CD4-positive, CD25-positive, alpha-beta regulatory T cell (primary cell): ENCODE results near the gene MAST3. TPM values are rescaled to one million over a fixed set of nuclear protein-coding genes. Genes with fewer than 3 reads are reported as not detected.

Source experiments
- ATAC-seq, 2 donors: fragments of 150-1000 bp; cut with Tn5 transposase; one replicate each; pipeline ENCODE4 v1.10.0; 2021; ENCODE audit warnings: low read depth in 2 of 2, moderate number of reproducible peaks in 2 of 2, moderate library complexity in 1 of 2
- DNase-seq, 3 donors: peaks; one replicate each; pipeline versions ENCODE4 v3.0.0 to v3.0.0-alpha.2; 2012 to 2022; ENCODE audit warnings: mixed read lengths in 1 of 3
- H3K27ac ChIP-seq: one replicate; pipeline ENCODE4 v1.7.0; 2013; ENCODE audit warnings: mild to moderate bottlenecking, low read length; ENCODE audit not compliant: insufficient read depth, poor library complexity, severe bottlenecking
- H3K27me3 ChIP-seq: one replicate; pipeline ENCODE4 v1.7.0; 2013; ENCODE audit warnings: low read length; ENCODE audit not compliant: control insufficient read depth, insufficient read depth
- H3K36me3 ChIP-seq: one replicate; pipeline ENCODE4 v1.7.0; 2013; ENCODE audit warnings: mild to moderate bottlenecking, low read length, moderate library complexity; ENCODE audit not compliant: control insufficient read depth, insufficient read depth
- H3K4me1 ChIP-seq: 2 replicates; pipeline ENCODE4 v1.7.0; 2013; ENCODE audit warnings: mild to moderate bottlenecking, low read length; ENCODE audit not compliant: insufficient read depth, control insufficient read depth, poor library complexity, severe bottlenecking
- H3K4me3 ChIP-seq: one replicate; pipeline ENCODE4 v1.7.0; 2013; ENCODE audit warnings: low read depth, mild to moderate bottlenecking, low read length, moderate library complexity
- H3K9me3 ChIP-seq, 2 experiments: 1 replicate in 1 of 2; 2 replicates in 1 of 2; pipeline ENCODE4 v1.7.0; 2013; ENCODE audit warnings: low read length in 2 of 2, mild to moderate bottlenecking in 1 of 2, moderate library complexity in 1 of 2; ENCODE audit not compliant: control insufficient read depth in 2 of 2
- H3K27ac Mint-ChIP-seq, 3 donors: one replicate each; pipeline ENCODE4 v1.8.0; 2020 to 2022; ENCODE audit warnings: mild to moderate bottlenecking in 3 of 3, mixed read lengths in 3 of 3, moderate library complexity in 2 of 3
- H3K27me3 Mint-ChIP-seq: one replicate; pipeline ENCODE4 v1.8.0; 2022; ENCODE audit warnings: mild to moderate bottlenecking, mixed read lengths
- H3K36me3 Mint-ChIP-seq: one replicate; pipeline ENCODE4 v1.8.0; 2020; ENCODE audit warnings: mixed read lengths
- H3K4me1 Mint-ChIP-seq, 4 donors: one replicate each; pipeline ENCODE4 v1.8.0; 2020 to 2022; ENCODE audit warnings: mixed read lengths in 4 of 4, mild to moderate bottlenecking in 1 of 4
- H3K4me3 Mint-ChIP-seq, 4 donors: one replicate each; pipeline ENCODE4 v1.8.0; 2020 to 2022; ENCODE audit warnings: mild to moderate bottlenecking in 4 of 4, mixed read lengths in 4 of 4, moderate library complexity in 3 of 4
- H3K9me3 Mint-ChIP-seq, 7 donors: one replicate each; pipeline ENCODE4 v1.8.0; 2020 to 2022; ENCODE audit warnings: mixed read lengths in 7 of 7, mild to moderate bottlenecking in 3 of 7, moderate library complexity in 2 of 7
- polyA plus RNA-seq, 4 donors: library from polyadenylated mRNA; unstranded; fragments of 300-500 nt; fragmentation: Illumina TruSeq; gene quantifications; one replicate each; pipeline ENCODE4 v1.2.3, GENCODE V29; 2021
- total RNA-seq: library from RNA; stranded (reverse); gene quantifications from one replicate; pipeline ENCODE4 v1.2.3, GENCODE V29; 2022

Gene MAST3
- total and polyA plus RNA-seq, 5 donors from 2014 or later: 8.1 to 45.9 (median 8.7) TPM

- no peaks in the 10 kb centered on the region for H3K9me3 Mint-ChIP-seq
These were observed 33.1 kb downstream of the MAST3 start for GRCh38 chr19:18130523-18131242.

GRCh38 chr19:18131841-18132596 lies 34.4 kb downstream of the MAST3 start:
- DNase-seq (no peak), ATAC-seq (no peak)
- Mint-ChIP-seq H3K4me1 (no peaks in the 10 kb centered on the region), H3K36me3 (peaks cover 36% of the 10 kb centered on the region), H3K9me3 (no peaks in the 10 kb centered on the region), H3K4me3 (no peak overlapping the region), H3K27ac (no peak overlapping the region), H3K27me3 (no peaks in the 10 kb centered on the region)
- H3K27ac ChIP-seq: no peak overlapping the region
- no peaks in the 10 kb centered on the region for H3K9me3 ChIP-seq
- no peaks in the 10 kb centered on the region for H3K27me3 ChIP-seq
- peaks cover 67% of the 10 kb centered on the region for H3K36me3 ChIP-seq
- no peak overlapping the region for H3K4me3 ChIP-seq
- H3K4me1 ChIP-seq: no peaks in the 10 kb centered on the region

More at GRCh38 chr19:18130523-18131242, 33.1 kb downstream of the MAST3 start:
- Histone ChIP-seq H3K27me3 (no peaks in the 10 kb centered on the region), H3K27ac (no peak overlapping the region), H3K4me1 (no peaks in the 10 kb centered on the region), H3K9me3 (no peaks in the 10 kb centered on the region), H3K4me3 (no peak overlapping the region), H3K36me3 (peaks cover 67% of the 10 kb centered on the region)
- Mint-ChIP-seq H3K36me3 (peaks cover 31% of the 10 kb centered on the region), H3K4me3 (no peak overlapping the region), H3K27ac (peak overlapping the region in 1 of 3 donors; percentile 64), H3K27me3 (no peaks in the 10 kb centered on the region), H3K4me1 (no peaks in the 10 kb centered on the region)
- ATAC-seq (no peak), DNase-seq (no peak)

GRCh38 chr19:18135712-18136584 lies 38.4 kb downstream of the MAST3 start:
- DNase-seq (no peak), ATAC-seq (no peak)
- Mint-ChIP-seq H3K36me3 (peaks cover 36% of the 10 kb centered on the region), H3K27ac (peak overlapping the region in 1 of 3 donors; percentile 6), H3K4me1 (no peaks in the 10 kb centered on the region), H3K4me3 (no peak overlapping the region), H3K27me3 (no peaks in the 10 kb centered on the region), H3K9me3 (no peaks in the 10 kb centered on the region)
- Histone ChIP-seq H3K36me3 (peaks cover 57% of the 10 kb centered on the region), H3K9me3 (no peaks in the 10 kb centered on the region), H3K4me3 (no peak overlapping the region), H3K4me1 (no peaks in the 10 kb centered on the region), H3K27ac (no peak overlapping the region), H3K27me3 (no peaks in the 10 kb centered on the region)

- Mint-ChIP-seq H3K27me3 (no peaks in the 10 kb centered on the region), H3K4me1 (no peaks in the 10 kb centered on the region), H3K4me3 (no peak overlapping the region), H3K27ac (no peak overlapping the region), H3K36me3 (peaks cover 38% of the 10 kb centered on the region), H3K9me3 (no peaks in the 10 kb centered on the region)
- Histone ChIP-seq H3K36me3 (peaks cover 62% of the 10 kb centered on the region), H3K4me1 (no peaks in the 10 kb centered on the region), H3K9me3 (no peaks in the 10 kb centered on the region), H3K4me3 (no peak overlapping the region), H3K27ac (no peak overlapping the region), H3K27me3 (no peaks in the 10 kb centered on the region)
- no peak for ATAC-seq
- no peak for DNase-seq
These were observed 39.7 kb downstream of the MAST3 start for GRCh38 chr19:18137242-18137641.

GRCh38 chr19:18137657-18138339 lies 40.2 kb downstream of the MAST3 start:
- DNase-seq (no peak), ATAC-seq (no peak)
- H3K36me3 Mint-ChIP-seq: peaks cover 35% of the 10 kb centered on the region
- H3K9me3 Mint-ChIP-seq: no peaks in the 10 kb centered on the region
- H3K4me3 ChIP-seq: no peak overlapping the region
- no peaks in the 10 kb centered on the region for H3K4me1 ChIP-seq
- peaks cover 63% of the 10 kb centered on the region for H3K36me3 ChIP-seq
- no peak overlapping the region for H3K4me3 Mint-ChIP-seq
- H3K27me3 Mint-ChIP-seq: no peaks in the 10 kb centered on the region
- no peaks in the 10 kb centered on the region for H3K9me3 ChIP-seq
- H3K27ac ChIP-seq: no peak overlapping the region
- H3K27me3 ChIP-seq: no peaks in the 10 kb centered on the region
- no peaks in the 10 kb centered on the region for H3K4me1 Mint-ChIP-seq
- no peak overlapping the region for H3K27ac Mint-ChIP-seq

GRCh38 chr19:18140473-18140872 lies 42.9 kb downstream of the MAST3 start:
- Mint-ChIP-seq H3K27me3 (no peaks in the 10 kb centered on the region), H3K9me3 (no peaks in the 10 kb centered on the region), H3K27ac (no peak overlapping the region), H3K36me3 (peaks cover 36% of the 10 kb centered on the region), H3K4me3 (no peak overlapping the region), H3K4me1 (no peaks in the 10 kb centered on the region)
- ATAC-seq (no peak), DNase-seq (no peak)
- no peak overlapping the region for H3K4me3 ChIP-seq
- H3K27ac ChIP-seq: no peak overlapping the region
- no peaks in the 10 kb centered on the region for H3K9me3 ChIP-seq
- no peaks in the 10 kb centered on the region for H3K4me1 ChIP-seq
- H3K36me3 ChIP-seq: peaks cover 71% of the 10 kb centered on the region
- no peaks in the 10 kb centered on the region for H3K27me3 ChIP-seq

- DNase-seq: no peak
- Mint-ChIP-seq H3K27ac (no peak overlapping the region), H3K4me1 (no peaks in the 10 kb centered on the region), H3K4me3 (no peak overlapping the region), H3K9me3 (no peaks in the 10 kb centered on the region), H3K27me3 (no peaks in the 10 kb centered on the region), H3K36me3 (peaks cover 30% of the 10 kb centered on the region)
- no peak for ATAC-seq
- no peak overlapping the region for H3K4me3 ChIP-seq
- H3K36me3 ChIP-seq: peaks cover 71% of the 10 kb centered on the region
- no peaks in the 10 kb centered on the region for H3K9me3 ChIP-seq
- H3K4me1 ChIP-seq: no peaks in the 10 kb centered on the region
- H3K27me3 ChIP-seq: no peaks in the 10 kb centered on the region
- no peak overlapping the region for H3K27ac ChIP-seq
These were observed 43.5 kb downstream of the MAST3 start for GRCh38 chr19:18141031-18141430.
